AG04450 (cell line): Measurements from ENCODE around the gene TEC. TPM values are rescaled to one million over a fixed set of nuclear protein-coding genes. Genes with fewer than 3 reads are reported as not detected.

ENCODE experiments used
- CTCF ChIA-PET: fragments of 300-600, 350-600 bp; formaldehyde crosslinking; extraction: SDS; loops from one replicate; lab custom pipeline; 2022; ENCODE audit warnings: antibody characterized with exemption, inconsistent platforms; lab: Charles Lee
- POLR2A ChIA-PET: fragments of 350-600 bp; formaldehyde crosslinking; extraction: SDS; loops from one replicate; lab custom pipeline; 2021; ENCODE audit warnings: antibody characterized with exemption, inconsistent platforms; lab: Yijun Ruan, JAX
- DNase-seq: peaks from one replicate; pipeline ENCODE4 v3.0.0-alpha.2; 2011; ENCODE audit warnings: low read depth, low spot score
- H3K27ac ChIP-seq: one replicate; pipeline ENCODE4 v1.5.1; 2012; ENCODE audit warnings: low read depth, low read length, control low read depth
- H3K27me3 ChIP-seq: one replicate; pipeline ENCODE4 v1.6.0; 2012; ENCODE audit warnings: low read length; ENCODE audit not compliant: control insufficient read depth, insufficient read depth
- H3K4me3 ChIP-seq: 2 replicates; pipeline ENCODE4 v1.5.1; 2011; ENCODE audit warnings: mild to moderate bottlenecking, low read depth, low read length, control low read depth
- H3K9me3 ChIP-seq: 2 replicates; pipeline ENCODE4 v1.5.1; 2012; ENCODE audit warnings: low read length; ENCODE audit not compliant: control insufficient read depth, insufficient read depth
- CTCF ChIP-seq: IDR thresholded peaks from 2 replicates; pipeline ENCODE4 v1.5.1; 2011; ENCODE audit warnings: low read depth, low read length, control low read depth, inconsistent platforms
- polyA plus RNA-seq: library from polyadenylated mRNA; depleted of rRNA; stranded (reverse); fragments of >200 nt; gene quantifications from 2 replicates; pipeline ENCODE4 v1.2.3, GENCODE V29; 2011

TEC gene
- polyA plus RNA-seq, 1 experiment, result 0.21 TPM

- H3K9me3 ChIP-seq, result no peaks in the 10 kb centered on the region
- ChIA-PET CTCF (no interaction called here), POLR2A (no interaction called here)
- peaks cover 4% of the 10 kb centered on the region for H3K27me3 ChIP-seq
- no peak for TF ChIP-seq CTCF
- no peak overlapping the region for H3K27ac ChIP-seq
- H3K4me3 ChIP-seq, result no peak overlapping the region
- DNase-seq, result no peak
These were observed 20.3 kb downstream of the TEC start for GRCh38 chr4:48249378-48249777.

DNA sequence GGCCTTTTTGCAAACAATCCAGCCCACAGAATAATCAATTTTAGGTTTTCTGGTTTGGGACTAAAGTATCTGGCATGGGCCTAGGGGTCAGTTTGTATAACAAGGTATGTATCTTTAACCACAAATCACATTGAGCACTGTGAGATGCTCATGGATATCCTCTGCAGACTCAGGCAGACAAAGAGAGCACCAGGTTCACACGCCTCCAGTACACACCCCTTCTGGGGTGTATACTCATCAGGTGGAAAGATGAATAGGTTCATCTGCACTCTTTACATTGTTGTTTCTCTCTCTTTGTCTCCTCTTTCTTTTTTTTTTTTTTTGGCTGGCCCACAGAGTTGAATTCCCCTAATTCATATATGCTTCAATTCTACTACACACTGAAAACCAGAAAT, 21.1 kb downstream of the TEC start:
- no peak overlapping the region for H3K27ac ChIP-seq
- POLR2A ChIA-PET, result no interaction called here
- CTCF ChIA-PET, result no interaction called here
- H3K27me3 ChIP-seq, result peaks cover 4% of the 10 kb centered on the region
- H3K4me3 ChIP-seq, result no peak overlapping the region
- H3K9me3 ChIP-seq, result no peaks in the 10 kb centered on the region
- no peak for TF ChIP-seq CTCF
- no peak for DNase-seq

- Histone ChIP-seq H3K27me3 (peaks cover 4% of the 10 kb centered on the region), H3K4me3 (no peak overlapping the region), H3K9me3 (no peaks in the 10 kb centered on the region), H3K27ac (no peak overlapping the region)
- no peak for TF ChIP-seq CTCF
- ChIA-PET CTCF (no interaction called here), POLR2A (no interaction called here)
- no peak for DNase-seq
These were observed 21.6 kb downstream of the TEC start for GRCh38 chr4:48247878-48248558.

DNA sequence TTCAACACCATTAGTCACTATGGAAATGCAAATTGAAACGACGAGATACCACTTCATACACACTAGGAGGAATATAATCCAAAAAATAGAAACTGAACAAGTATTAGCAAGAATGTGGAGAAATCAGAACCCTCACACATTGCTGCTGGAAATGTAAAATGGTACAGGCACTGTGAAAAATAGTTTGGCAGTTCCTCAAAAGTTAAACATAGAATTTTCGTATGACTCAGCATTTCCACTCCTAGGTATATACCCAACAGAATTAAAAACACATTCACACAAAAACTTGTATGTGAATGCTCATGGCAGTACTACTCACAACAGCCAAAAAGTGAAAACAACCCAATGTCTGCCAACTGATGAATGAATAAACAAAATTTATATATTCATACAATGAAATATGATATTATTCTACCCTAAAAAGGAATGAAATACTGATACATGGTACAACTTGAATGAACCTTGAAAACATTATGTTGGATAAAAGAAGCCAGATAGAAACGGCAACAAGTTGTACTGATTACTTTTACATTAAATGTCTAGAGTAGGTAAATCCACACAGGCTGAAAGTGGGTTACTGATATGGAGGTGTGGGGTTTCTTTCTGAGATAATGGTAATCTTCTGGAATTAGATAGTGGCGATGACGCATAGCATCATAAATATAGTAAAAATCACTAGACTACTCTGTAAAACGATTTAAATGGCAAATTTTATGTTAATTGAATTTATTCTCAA, 22.3 kb downstream of the TEC start:
- no peak for TF ChIP-seq CTCF
- H3K4me3 ChIP-seq, result no peak overlapping the region
- DNase-seq, result no peak
- peaks cover 2% of the 10 kb centered on the region for H3K27me3 ChIP-seq
- no peaks in the 10 kb centered on the region for H3K9me3 ChIP-seq
- POLR2A ChIA-PET, result no interaction called here
- no peak overlapping the region for H3K27ac ChIP-seq
- CTCF ChIA-PET, result no interaction called here

DNA sequence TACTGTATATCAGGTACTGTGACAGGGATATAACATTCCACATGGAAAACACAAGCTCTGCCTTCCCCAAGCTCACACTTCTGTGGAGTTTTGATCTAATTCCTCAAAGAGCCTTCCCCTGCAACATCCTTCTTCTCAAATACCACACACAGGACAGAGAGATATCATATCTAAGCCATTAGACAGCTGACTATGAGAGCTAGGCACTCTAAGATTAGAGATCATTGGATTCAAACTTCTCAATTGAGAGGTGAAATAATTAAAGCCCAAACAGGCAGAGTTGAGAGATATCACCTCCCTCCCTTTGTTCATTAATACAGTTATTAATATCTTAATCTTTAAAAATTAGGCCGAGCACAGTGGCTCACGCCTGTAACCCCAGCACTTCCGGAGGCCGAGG, 25.0 kb downstream of the TEC start:
- POLR2A ChIA-PET, result no interaction called here

More for the DNA sequence above, 25.0 kb downstream of the TEC start:
- CTCF ChIA-PET, result interaction anchor here (0.5 kb wide), 1 partner anchor 56 kb away, joined by 4 read pairs; no protein-coding TSS in a partner anchor
- H3K27ac ChIP-seq, result no peak overlapping the region
- peaks cover 4% of the 10 kb centered on the region for H3K27me3 ChIP-seq
- no peak for TF ChIP-seq CTCF
- no peak for DNase-seq
- no peak overlapping the region for H3K4me3 ChIP-seq
- H3K9me3 ChIP-seq, result no peaks in the 10 kb centered on the region
